Measurements from ENCODE around the gene ZSCAN5B.

- TF ChIP-seq CTCF (IDR thresholded peaks at IDR 0.05) (no peak), POLR2A (IDR thresholded peaks at IDR 0.05; ENCODE audit: low read depth) (no peak), POLR2AphosphoS5 (IDR thresholded peaks at IDR 0.05) (no peak), EP300 (IDR thresholded peaks at IDR 0.05) (no peak)
Measured at GRCh38 chr19:56156768-56157167, 40.8 kb downstream of the ZSCAN5B start.

Measured in esophagus muscularis mucosa (tissue), 4 donors.